Neural progenitor cell (in vitro differentiated cells): ENCODE data around the gene LBHD1. TPM values are rescaled to one million over a fixed set of nuclear protein-coding genes. Genes with fewer than 3 reads are reported as not detected.

Experiments
- DNase-seq: peaks from one replicate; pipeline ENCODE4 v3.0.0-alpha.2; 2016; ENCODE audit warnings: low spot score
- H2AFZ ChIP-seq: fragments of 200-600 bp; sonication (generic); replicated peaks from 2 replicates; pipeline ENCODE4 v1.6.1; 2016; ENCODE audit warnings: antibody characterized with exemption
- H3F3A ChIP-seq: fragments of 200-600 bp; sonication (generic); 2 replicates; pipeline ENCODE4 v1.6.1; 2016; ENCODE audit warnings: antibody characterized with exemption, low read depth
- H3K27ac ChIP-seq: fragments of 200-600 bp; sonication (generic); 2 replicates; pipeline ENCODE4 v1.5.1; 2016; ENCODE audit warnings: mild to moderate bottlenecking
- H3K27me3 ChIP-seq: fragments of 200-600 bp; sonication (generic); 2 replicates; pipeline ENCODE4 v1.6.1; 2016; ENCODE audit warnings: mild to moderate bottlenecking, moderate library complexity
- H3K36me3 ChIP-seq: fragments of 200-600 bp; sonication (generic); 2 replicates; pipeline ENCODE4 v1.5.1; 2016
- H3K4me1 ChIP-seq: fragments of 200-600 bp; sonication (generic); 2 replicates; pipeline ENCODE4 v1.6.1; 2016; ENCODE audit warnings: mixed run types
- H3K4me2 ChIP-seq: fragments of 200-600 bp; sonication (generic); 2 replicates; pipeline ENCODE4 v1.6.1; 2016
- H3K4me3 ChIP-seq: fragments of 200-600 bp; sonication (generic); 2 replicates; pipeline ENCODE4 v1.5.1; 2016
- H3K79me2 ChIP-seq: fragments of 200-600 bp; sonication (generic); 2 replicates; pipeline ENCODE4 v1.6.1; 2016; ENCODE audit warnings: low read depth
- H3K9ac ChIP-seq: fragments of 200-600 bp; sonication (generic); 2 replicates; pipeline ENCODE4 v1.6.1; 2016
- H3K9me3 ChIP-seq: fragments of 200-600 bp; sonication (generic); 2 replicates; pipeline ENCODE4 v1.5.1; 2016; ENCODE audit warnings: low read depth
- H4K20me1 ChIP-seq: fragments of 200-600 bp; sonication (generic); 2 replicates; pipeline ENCODE4 v1.6.1; 2016; ENCODE audit warnings: low read depth
- H3K27ac Mint-ChIP-seq: 3 replicates; pipeline ENCODE4 v1.8.0; 2021; ENCODE audit warnings: mixed read lengths
- H3K27me3 Mint-ChIP-seq: 2 replicates; pipeline ENCODE4 v1.8.0; 2022; ENCODE audit warnings: low read depth, mild to moderate bottlenecking, inconsistent platforms, moderate library complexity, mixed read lengths; ENCODE audit not compliant: insufficient read depth
- H3K36me3 Mint-ChIP-seq: 3 replicates; pipeline ENCODE4 v1.8.0; 2021; ENCODE audit warnings: mixed read lengths
- H3K4me1 Mint-ChIP-seq: 3 replicates; pipeline ENCODE4 v1.8.0; 2021; ENCODE audit warnings: mixed read lengths
- H3K4me3 Mint-ChIP-seq: 3 replicates; pipeline ENCODE4 v1.8.0; 2021; ENCODE audit warnings: mild to moderate bottlenecking, moderate library complexity, mixed read lengths
- H3K9me3 Mint-ChIP-seq: 3 replicates; pipeline ENCODE4 v1.8.0; 2020; ENCODE audit warnings: mixed read lengths
- EZH2 ChIP-seq: fragments of 200-600 bp; sonication (generic); IDR thresholded peaks from 2 replicates; pipeline ENCODE4 v1.6.1; 2017; ENCODE audit warnings: antibody characterized with exemption, mild to moderate bottlenecking, moderate library complexity
- EZH2phosphoT487 ChIP-seq: fragments of 200-600 bp; sonication (generic); IDR thresholded peaks from 2 replicates; pipeline ENCODE4 v1.6.1; 2017; ENCODE audit warnings: antibody characterized with exemption
- total RNA-seq: library from RNA; depleted of rRNA; stranded (reverse); fragments of >200 nt; gene quantifications from 2 replicates; pipeline ENCODE4 v1.2.3, GENCODE V29; 2015; ENCODE audit warnings: low replicate concordance
- TF ChIP-seq, protein P1 (sequence below): fragments of 200-600 bp; sonication (generic); IDR thresholded peaks from 2 replicates; pipeline ENCODE4 v1.5.1; 2017; ENCODE audit warnings: antibody characterized with exemption, mild to moderate bottlenecking

Gene LBHD1
- total RNA-seq, 1 donor from 2014 or later = 4.0 TPM

DNA sequence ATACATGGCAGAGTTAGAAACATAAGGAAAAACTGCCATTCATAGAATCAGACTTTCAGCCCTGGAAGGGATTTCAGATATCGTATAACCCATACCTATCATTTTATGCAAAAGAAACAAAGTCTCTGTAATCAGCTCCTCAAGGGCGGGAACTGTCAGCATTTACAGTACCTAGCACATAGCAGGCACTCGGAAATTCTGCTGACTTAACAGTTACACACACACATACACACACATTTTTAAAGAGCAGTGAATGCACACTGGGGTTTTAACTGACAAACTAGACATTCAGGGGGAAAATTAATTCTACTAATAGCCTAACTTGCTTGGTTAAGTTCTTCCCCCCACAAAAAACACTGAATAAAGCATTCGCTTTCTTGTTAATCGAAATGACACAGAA is 44.1 kb upstream of the LBHD1 start:
- no peak overlapping the region for H3K9ac ChIP-seq
- H3K79me2 ChIP-seq = peaks cover 48% of the 10 kb centered on the region
- H3K9me3 ChIP-seq = no peaks in the 10 kb centered on the region
- H3K27me3 Mint-ChIP-seq = peaks cover 2% of the 10 kb centered on the region
- peaks cover 79% of the 10 kb centered on the region for H3F3A ChIP-seq
- H4K20me1 ChIP-seq = peaks cover 11% of the 10 kb centered on the region
- no peaks in the 10 kb centered on the region for H3K4me1 ChIP-seq
- no peak overlapping the region for H3K4me2 ChIP-seq
- peaks cover 31% of the 10 kb centered on the region for H3K36me3 ChIP-seq
- no peak overlapping the region for H3K4me3 Mint-ChIP-seq
- H2AFZ ChIP-seq = no peak overlapping the region
- no peaks in the 10 kb centered on the region for H3K4me1 Mint-ChIP-seq
- no peak for DNase-seq
- peak overlapping the region; percentile 53 for H3K27ac ChIP-seq
- no peaks in the 10 kb centered on the region for H3K27me3 ChIP-seq
- no peaks in the 10 kb centered on the region for H3K9me3 Mint-ChIP-seq
- TF ChIP-seq EZH2phosphoT487 (no peak), EZH2 (no peak)
- TF ChIP-seq, protein P1, sequence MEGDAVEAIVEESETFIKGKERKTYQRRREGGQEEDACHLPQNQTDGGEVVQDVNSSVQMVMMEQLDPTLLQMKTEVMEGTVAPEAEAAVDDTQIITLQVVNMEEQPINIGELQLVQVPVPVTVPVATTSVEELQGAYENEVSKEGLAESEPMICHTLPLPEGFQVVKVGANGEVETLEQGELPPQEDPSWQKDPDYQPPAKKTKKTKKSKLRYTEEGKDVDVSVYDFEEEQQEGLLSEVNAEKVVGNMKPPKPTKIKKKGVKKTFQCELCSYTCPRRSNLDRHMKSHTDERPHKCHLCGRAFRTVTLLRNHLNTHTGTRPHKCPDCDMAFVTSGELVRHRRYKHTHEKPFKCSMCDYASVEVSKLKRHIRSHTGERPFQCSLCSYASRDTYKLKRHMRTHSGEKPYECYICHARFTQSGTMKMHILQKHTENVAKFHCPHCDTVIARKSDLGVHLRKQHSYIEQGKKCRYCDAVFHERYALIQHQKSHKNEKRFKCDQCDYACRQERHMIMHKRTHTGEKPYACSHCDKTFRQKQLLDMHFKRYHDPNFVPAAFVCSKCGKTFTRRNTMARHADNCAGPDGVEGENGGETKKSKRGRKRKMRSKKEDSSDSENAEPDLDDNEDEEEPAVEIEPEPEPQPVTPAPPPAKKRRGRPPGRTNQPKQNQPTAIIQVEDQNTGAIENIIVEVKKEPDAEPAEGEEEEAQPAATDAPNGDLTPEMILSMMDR = no peak
- no peak overlapping the region for H3K4me3 ChIP-seq
- H3K27ac Mint-ChIP-seq = no peak overlapping the region
- H3K36me3 Mint-ChIP-seq = peaks cover 61% of the 10 kb centered on the region

DNA sequence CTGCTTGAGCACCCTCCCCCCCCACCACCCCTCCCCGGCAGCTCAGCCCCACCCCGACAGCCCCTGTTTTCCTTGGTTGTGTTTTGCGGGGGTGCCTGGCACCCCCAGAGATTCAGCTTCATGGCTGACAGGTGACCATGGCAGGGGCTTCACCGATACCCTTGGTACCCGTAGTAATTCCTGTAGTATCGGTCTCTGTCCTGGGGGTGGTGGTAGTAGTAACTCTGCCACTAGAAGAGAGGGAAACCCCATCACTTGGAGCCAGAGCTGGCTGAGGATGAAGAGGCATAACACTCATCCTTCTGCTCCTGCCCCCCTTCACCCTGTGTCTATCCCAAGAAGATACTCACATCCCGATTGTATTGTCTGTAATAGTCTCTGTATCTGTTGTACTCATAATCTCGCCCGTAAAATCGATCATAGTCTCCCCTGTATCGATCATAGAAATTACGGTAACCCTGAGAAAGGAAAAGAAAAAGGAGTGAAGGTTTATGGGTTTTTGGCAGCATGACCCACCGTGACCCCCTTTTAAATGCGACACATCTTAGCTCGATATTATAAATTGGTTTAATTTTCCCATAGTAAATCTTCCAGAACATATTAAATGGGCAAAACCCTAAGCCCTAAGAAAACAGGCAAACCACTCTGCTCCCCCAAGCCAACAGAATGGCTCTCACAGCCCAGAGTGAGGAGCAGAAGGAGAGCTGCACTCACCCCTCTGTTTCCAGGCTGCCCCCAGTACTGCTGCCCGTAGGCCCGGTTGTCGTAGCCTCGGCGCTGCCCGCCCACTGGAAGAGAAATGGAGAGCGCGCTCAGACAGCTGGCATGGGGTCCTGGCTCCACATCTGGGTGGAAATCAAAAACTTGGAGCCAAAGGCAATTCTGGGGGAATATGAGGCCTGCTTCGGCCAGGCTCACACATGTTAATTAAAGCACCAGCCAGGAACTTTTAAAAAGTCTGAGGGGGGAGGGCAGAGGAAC is 43.4 kb upstream of the LBHD1 start:
- Histone ChIP-seq H3K4me2 (no peak overlapping the region), H3F3A (peaks cover 83% of the 10 kb centered on the region), H3K36me3 (peaks cover 26% of the 10 kb centered on the region), H3K79me2 (peaks cover 42% of the 10 kb centered on the region), H3K9ac (no peak overlapping the region), H3K27me3 (no peaks in the 10 kb centered on the region), H4K20me1 (peaks cover 11% of the 10 kb centered on the region), H2AFZ (no peak overlapping the region), H3K4me1 (no peaks in the 10 kb centered on the region), H3K4me3 (no peak overlapping the region), H3K27ac (peak overlapping the region; percentile 37), H3K9me3 (no peaks in the 10 kb centered on the region)
- Mint-ChIP-seq H3K4me1 (peaks cover 2% of the 10 kb centered on the region), H3K36me3 (peaks cover 61% of the 10 kb centered on the region), H3K27me3 (peaks cover 2% of the 10 kb centered on the region), H3K27ac (no peak overlapping the region), H3K4me3 (no peak overlapping the region), H3K9me3 (no peaks in the 10 kb centered on the region)
- DNase-seq = no peak
- TF ChIP-seq EZH2phosphoT487 (no peak), EZH2 (no peak)
- TF ChIP-seq, protein P1 = no peak

GRCh38 chr11:62713343-62713742 is 41.3 kb upstream of the LBHD1 start:
- Mint-ChIP-seq H3K9me3 (no peaks in the 10 kb centered on the region), H3K36me3 (peaks cover 52% of the 10 kb centered on the region), H3K27me3 (peaks cover 8% of the 10 kb centered on the region), H3K4me3 (peak overlapping the region; percentile 41), H3K27ac (peak overlapping the region; percentile 24), H3K4me1 (peaks cover 21% of the 10 kb centered on the region)
- H3K27ac ChIP-seq = no peak overlapping the region
- no peak overlapping the region for H3K4me2 ChIP-seq
- TF ChIP-seq EZH2 = no peak
- TF ChIP-seq, protein P1 = no peak
- TF ChIP-seq EZH2phosphoT487 = no peak
- no peaks in the 10 kb centered on the region for H3K27me3 ChIP-seq
- no peak overlapping the region for H3K9ac ChIP-seq
- peaks cover 8% of the 10 kb centered on the region for H3K4me1 ChIP-seq
- DNase-seq = no peak
- peaks cover 88% of the 10 kb centered on the region for H3F3A ChIP-seq
- H3K36me3 ChIP-seq = peaks cover 17% of the 10 kb centered on the region
- H3K4me3 ChIP-seq = no peak overlapping the region
- H4K20me1 ChIP-seq = peaks cover 7% of the 10 kb centered on the region
- H3K9me3 ChIP-seq = no peaks in the 10 kb centered on the region
- peaks cover 23% of the 10 kb centered on the region for H3K79me2 ChIP-seq
- no peak overlapping the region for H2AFZ ChIP-seq
